Measurements from ENCODE around the gene GCGR.

DNA sequence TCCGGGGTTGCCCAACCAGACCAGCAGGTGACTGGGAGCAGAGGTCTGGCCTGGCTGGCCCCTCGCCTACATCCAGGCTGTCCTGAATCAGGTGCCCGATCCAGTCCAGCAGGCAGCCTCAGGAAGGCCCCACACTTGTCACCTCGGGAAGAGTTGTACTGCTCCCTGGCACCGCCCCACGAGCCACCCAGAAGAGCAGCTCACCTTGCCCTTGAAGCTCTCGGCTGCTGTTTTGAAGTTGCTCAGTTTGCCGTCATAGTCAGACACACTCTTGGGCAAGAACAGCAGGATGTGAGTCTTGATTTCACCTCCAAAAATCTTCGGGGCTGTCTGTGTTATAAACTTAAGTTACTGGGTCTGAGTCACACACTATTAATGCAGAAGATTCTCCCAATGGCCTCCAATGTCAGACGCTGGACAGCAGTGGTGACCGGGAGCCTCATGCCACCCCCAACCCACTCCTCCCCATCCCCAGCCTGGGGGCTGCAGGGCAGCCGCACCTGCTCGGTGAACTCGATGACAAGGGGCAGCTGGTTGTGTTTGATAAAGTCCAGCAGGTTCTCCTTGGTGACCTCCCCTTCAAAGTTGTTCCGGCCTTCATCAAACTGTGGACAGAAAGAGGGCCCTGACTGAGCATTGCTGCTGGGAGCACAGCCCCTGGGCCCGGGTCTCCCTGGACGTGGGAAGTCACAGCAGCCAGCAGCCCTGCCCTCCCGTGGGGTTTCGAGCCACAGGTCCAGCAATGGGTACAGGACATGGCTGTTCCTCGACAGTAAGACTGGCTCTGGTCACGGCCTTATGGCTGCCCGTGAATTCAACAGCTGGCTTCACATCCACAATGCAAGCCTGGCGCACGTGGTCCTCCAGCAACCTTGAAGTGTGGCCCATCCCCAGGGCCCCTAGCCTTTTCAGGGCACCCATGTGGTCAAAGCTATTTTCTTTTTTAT lies 43.1 kb downstream of the GCGR start:
- TF ChIP-seq CTCF (IDR thresholded peaks at IDR 0.05): no peak
- TF ChIP-seq EZH2 (IDR thresholded peaks at IDR 0.05; ENCODE audit: borderline replicate concordance, insufficient read depth, low read depth, low read length, poor library complexity, severe bottlenecking): no peak

All from B cell (primary cell).